ENCODE measurements around the gene CBX6. TPM values are rescaled to one million over a fixed set of nuclear protein-coding genes. Genes with fewer than 3 reads are reported as not detected.
"Not testable (repeated sequence)": the region's sequence is repeated elsewhere in the genome, so short reads cannot be mapped to it uniquely, and the experiment has no call there.

CBX6 gene
- total and polyA plus RNA-seq, 12 donors: 21.0 to 151 (median 77.8) TPM

GRCh38 chr22:38858492-38858891 is 13.5 kb downstream of the CBX6 start:
- H3K36me3 ChIP-seq (replicated peaks in 1 of 2): no peaks in the 10 kb centered on the region
- H3K27ac ChIP-seq: no peak overlapping the region
- 58 to 69% (median 64%) methylated on average over 8 to 9 of the region's 9 CpGs for WGBS, 4 donors
- no peak for TF ChIP-seq CTCF (IDR thresholded peaks at IDR 0.05)
- no peak for TF ChIP-seq POLR2A (IDR thresholded peaks at IDR 0.05)
- peaks cover 0 to 20% of the 10 kb centered on the region in 2 donors for H3K4me1 ChIP-seq (replicated peaks in 1 of 2)
- H3K9me3 ChIP-seq (replicated peaks in 1 of 3): no peaks in the 10 kb centered on the region
- H3K4me3 ChIP-seq: no peak overlapping the region
- H3K27me3 ChIP-seq: no peaks in the 10 kb centered on the region
- DNase-seq: no peak
- intact Hi-C loops (cut with DNase I): no loop called here

- not testable (repeated sequence) for DNase-seq; H3K27me3 ChIP-seq; H3K4me3 ChIP-seq; H3K4me1 ChIP-seq (replicated peaks in 1 of 2); H3K27ac ChIP-seq; H3K36me3 ChIP-seq (replicated peaks in 1 of 2); H3K9me3 ChIP-seq (replicated peaks in 1 of 3)
- 87 to 97% (median 89%) methylated on average over 7 of the region's 7 CpGs for WGBS, 4 donors
- intact Hi-C loops (cut with DNase I): loop anchor here in 1 of 2 donors (5.0 kb wide), 1 partner anchor 82 kb away; no protein-coding TSS in a partner anchor
Measured at GRCh38 chr22:38854476-38854875, 17.5 kb downstream of the CBX6 start.

- not testable (repeated sequence) for H3K9me3 ChIP-seq (replicated peaks in 1 of 3); H3K4me1 ChIP-seq (replicated peaks in 1 of 2); H3K27ac ChIP-seq; H3K4me3 ChIP-seq; H3K27me3 ChIP-seq; DNase-seq; H3K36me3 ChIP-seq (replicated peaks in 1 of 2)
- 61 to 76% (median 69%) methylated on average over 5 of the region's 5 CpGs for WGBS, 4 donors
- intact Hi-C loops (cut with DNase I): loop anchor here in 1 of 2 donors (5.0 kb wide), 1 partner anchor 82 kb away; no protein-coding TSS in a partner anchor
Measured at GRCh38 chr22:38853883-38854282, 18.1 kb downstream of the CBX6 start.

GRCh38 chr22:38853196-38853651 is 18.8 kb downstream of the CBX6 start:
- WGBS, 4 donors: 72 to 74% (median 73%) methylated on average over 9 of the region's 9 CpGs
- intact Hi-C loops (cut with DNase I): loop anchor here in 1 of 2 donors (5.0 kb wide), 1 partner anchor 81 kb away; no protein-coding TSS in a partner anchor

GRCh38 chr22:38852522-38852921 is 19.5 kb downstream of the CBX6 start:
- Histone ChIP-seq H3K27ac (no peak overlapping the region), H3K4me3 (no peak overlapping the region), H3K4me1 (replicated peaks in 1 of 2) (no peaks in the 10 kb centered on the region), H3K27me3 (no peaks in the 10 kb centered on the region), H3K9me3 (replicated peaks in 1 of 3) (no peaks in the 10 kb centered on the region), H3K36me3 (replicated peaks in 1 of 2) (no peaks in the 10 kb centered on the region)
- no peak for TF ChIP-seq POLR2A (IDR thresholded peaks at IDR 0.05)
- no peak for TF ChIP-seq CTCF (IDR thresholded peaks at IDR 0.05)
- no peak for DNase-seq
- WGBS, 4 donors: 79 to 100% (median 91%) methylated on average over 1 of the region's 1 CpG
- intact Hi-C loops (cut with DNase I): loop anchor here in 1 of 2 donors (5.0 kb wide), 1 partner anchor 80 kb away; no protein-coding TSS in a partner anchor

More at GRCh38 chr22:38853196-38853651, 18.8 kb downstream of the CBX6 start:
- Histone ChIP-seq H3K27ac (no peak overlapping the region), H3K4me3 (no peak overlapping the region), H3K9me3 (replicated peaks in 1 of 3) (no peaks in the 10 kb centered on the region), H3K27me3 (no peaks in the 10 kb centered on the region), H3K36me3 (replicated peaks in 1 of 2) (no peaks in the 10 kb centered on the region), H3K4me1 (replicated peaks in 1 of 2) (no peaks in the 10 kb centered on the region)
- DNase-seq: no peak
- no peak for TF ChIP-seq POLR2A (IDR thresholded peaks at IDR 0.05)
- TF ChIP-seq CTCF (IDR thresholded peaks at IDR 0.05): no peak

All from adrenal gland (tissue), 12 donors.